GM18505 (cell line): ENCODE results near the gene PPM1A.

Experiments
- ATAC-seq: cut with Tn5 transposase; IDR thresholded peaks from one replicate; pipeline ENCODE4 v1.9.1; 2021; ENCODE audit not compliant: unreplicated experiment
- POLR2A ChIP-seq: IDR thresholded peaks from 4 replicates; pipeline ENCODE4 v1.6.1; 2011; ENCODE audit warnings: borderline replicate concordance; ENCODE audit not compliant: insufficient read depth, insufficient read length; ENCODE audit errors: extremely low read depth

Gene PPM1A

GRCh38 chr14:60215520-60216420, 33.3 kb upstream of the PPM1A start:
- ATAC-seq, result no peak
- TF ChIP-seq POLR2A, result no peak

- ATAC-seq, result no peak
- TF ChIP-seq POLR2A, result no peak
Observed at GRCh38 chr14:60217713-60218112, 31.3 kb upstream of the PPM1A start.

GRCh38 chr14:60220084-60220483, 28.9 kb upstream of the PPM1A start:
- no peak for TF ChIP-seq POLR2A
- ATAC-seq, result no peak

GRCh38 chr14:60220917-60221316, 28.1 kb upstream of the PPM1A start:
- no peak for ATAC-seq
- TF ChIP-seq POLR2A, result no peak

GRCh38 chr14:60221457-60221856, 27.6 kb upstream of the PPM1A start:
- no peak for ATAC-seq

GRCh38 chr14:60222820-60223219, 26.2 kb upstream of the PPM1A start:
- TF ChIP-seq POLR2A, result no peak
- ATAC-seq, result no peak

More at GRCh38 chr14:60221457-60221856, 27.6 kb upstream of the PPM1A start:
- no peak for TF ChIP-seq POLR2A

- no peak for TF ChIP-seq POLR2A
- ATAC-seq, result no peak
Observed at GRCh38 chr14:60225265-60225664, 23.8 kb upstream of the PPM1A start.

GRCh38 chr14:60226298-60226697, 22.7 kb upstream of the PPM1A start:
- no peak for TF ChIP-seq POLR2A
- ATAC-seq, result no peak

- ATAC-seq, result no peak
- TF ChIP-seq POLR2A, result no peak
Observed at GRCh38 chr14:60227291-60227690, 21.7 kb upstream of the PPM1A start.

- no peak for TF ChIP-seq POLR2A
- no peak for ATAC-seq
Observed at GRCh38 chr14:60229614-60230013, 19.4 kb upstream of the PPM1A start.

- TF ChIP-seq POLR2A, result no peak
- ATAC-seq, result no peak
Observed at GRCh38 chr14:60232185-60232584, 16.8 kb upstream of the PPM1A start.

- no peak for ATAC-seq
Observed at GRCh38 chr14:60233251-60233650, 15.8 kb upstream of the PPM1A start.

GRCh38 chr14:60233891-60234290, 15.1 kb upstream of the PPM1A start:
- no peak for ATAC-seq

More at GRCh38 chr14:60233251-60233650, 15.8 kb upstream of the PPM1A start:
- no peak for TF ChIP-seq POLR2A

GRCh38 chr14:60235440-60235839, 13.6 kb upstream of the PPM1A start:
- ATAC-seq, result no peak
- no peak for TF ChIP-seq POLR2A

More at GRCh38 chr14:60233891-60234290, 15.1 kb upstream of the PPM1A start:
- no peak for TF ChIP-seq POLR2A
